Measurements from ENCODE around the gene MYBPHL.

The MYBPHL gene

DNA sequence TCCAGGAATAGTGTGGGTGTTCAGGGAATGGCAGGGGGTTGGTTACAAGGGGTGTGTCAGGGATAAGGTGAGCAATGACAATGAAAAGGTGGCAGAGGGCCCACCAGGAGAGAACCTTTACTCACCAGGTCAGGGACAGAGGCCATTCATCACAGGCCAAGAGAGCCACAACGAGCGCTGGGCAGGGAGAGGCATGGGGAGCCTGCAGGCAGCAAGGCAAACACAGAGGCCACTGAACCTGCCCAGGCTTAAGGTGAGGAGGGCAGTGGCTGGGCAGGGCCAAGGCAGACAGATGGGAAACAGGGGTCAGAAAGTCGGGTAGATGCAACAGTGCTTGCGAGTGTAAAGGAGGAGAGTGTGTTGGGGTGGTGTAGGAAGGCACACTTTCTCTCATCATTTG is 28.3 kb upstream of the MYBPHL start:
- H3K27me3 ChIP-seq (ENCODE audit: control insufficient read depth, insufficient read depth, low read length, poor library complexity, severe bottlenecking), result no peaks in the 10 kb centered on the region
- no peaks in the 10 kb centered on the region for H3K9me3 ChIP-seq (ENCODE audit: control insufficient read depth, low read length)
- peaks cover 30% of the 10 kb centered on the region for H3K36me3 ChIP-seq (ENCODE audit: control insufficient read depth, insufficient read depth, low read length)
- no peaks in the 10 kb centered on the region for H3K4me1 ChIP-seq (ENCODE audit: control insufficient read depth, insufficient read depth, low read length)
- no peak overlapping the region for H3K27ac ChIP-seq (ENCODE audit: insufficient read depth, low read depth, low read length, poor library complexity, severe bottlenecking)
- 94 to 98% methylated on average over 3 to 4 of the region's 4 CpGs for WGBS, 2 experiments
- H3K4me3 ChIP-seq (ENCODE audit: insufficient read depth, low read depth, low read length), result no peak overlapping the region

DNA sequence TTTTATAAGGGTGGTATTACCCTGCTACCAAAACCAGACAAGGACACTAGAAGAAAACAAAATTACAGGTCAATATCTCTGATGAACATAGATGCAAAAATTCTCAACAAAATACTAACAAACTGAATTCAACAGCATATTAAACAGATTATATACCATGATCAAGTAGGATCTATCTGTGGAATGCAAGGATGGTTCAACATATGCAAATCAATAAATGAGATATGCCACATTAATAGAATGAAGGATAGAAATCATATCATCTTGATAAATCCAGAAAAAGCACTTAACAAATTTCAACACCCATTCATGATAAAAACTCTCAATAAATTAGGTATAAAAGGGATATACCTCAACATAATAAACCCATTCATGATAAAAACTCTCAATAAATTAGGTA is 24.3 kb upstream of the MYBPHL start:
- Histone ChIP-seq H3K36me3 (ENCODE audit: control insufficient read depth, insufficient read depth, low read length) (peaks cover 19% of the 10 kb centered on the region), H3K27me3 (ENCODE audit: control insufficient read depth, insufficient read depth, low read length, poor library complexity, severe bottlenecking) (no peaks in the 10 kb centered on the region), H3K4me3 (ENCODE audit: insufficient read depth, low read depth, low read length) (no peak overlapping the region), H3K9me3 (ENCODE audit: control insufficient read depth, low read length) (no peaks in the 10 kb centered on the region), H3K27ac (ENCODE audit: insufficient read depth, low read depth, low read length, poor library complexity, severe bottlenecking) (no peak overlapping the region), H3K4me1 (ENCODE audit: control insufficient read depth, insufficient read depth, low read length) (no peaks in the 10 kb centered on the region)

DNA sequence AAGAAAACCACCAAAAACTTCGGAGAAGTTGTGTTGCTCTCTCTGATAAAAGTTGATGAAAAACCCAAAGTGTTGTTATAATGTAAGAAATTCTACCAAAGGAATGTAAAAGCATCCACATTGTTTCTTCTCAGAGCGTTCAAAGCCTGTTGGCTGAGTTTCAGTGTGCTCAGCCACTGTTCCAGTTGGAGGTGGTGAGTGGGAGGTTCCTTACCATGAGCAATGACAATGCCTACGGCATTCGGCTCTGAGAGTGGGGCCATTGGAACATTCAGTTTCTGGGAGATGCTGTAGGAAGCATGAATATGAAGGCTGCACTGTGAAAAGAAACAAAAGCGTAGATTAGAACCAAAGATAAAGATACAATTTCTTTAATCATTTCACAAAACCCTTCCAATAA is 20.5 kb upstream of the MYBPHL start:
- Histone ChIP-seq H3K4me1 (ENCODE audit: control insufficient read depth, insufficient read depth, low read length) (no peaks in the 10 kb centered on the region), H3K27me3 (ENCODE audit: control insufficient read depth, insufficient read depth, low read length, poor library complexity, severe bottlenecking) (no peaks in the 10 kb centered on the region), H3K27ac (ENCODE audit: insufficient read depth, low read depth, low read length, poor library complexity, severe bottlenecking) (no peak overlapping the region), H3K9me3 (ENCODE audit: control insufficient read depth, low read length) (no peaks in the 10 kb centered on the region), H3K4me3 (ENCODE audit: insufficient read depth, low read depth, low read length) (no peak overlapping the region), H3K36me3 (ENCODE audit: control insufficient read depth, insufficient read depth, low read length) (peaks cover under 1% of the 10 kb centered on the region)
- WGBS, 2 experiments, result 85 to 96% methylated on average over 5 of the region's 5 CpGs

GRCh38 chr1:109322974-109323373 is 16.2 kb upstream of the MYBPHL start:
- Histone ChIP-seq H3K9me3 (ENCODE audit: control insufficient read depth, low read length) (no peaks in the 10 kb centered on the region), H3K27ac (ENCODE audit: insufficient read depth, low read depth, low read length, poor library complexity, severe bottlenecking) (no peak overlapping the region)
- WGBS, 2 experiments, result 92 to 96% methylated on average over 6 of the region's 6 CpGs

GRCh38 chr1:109319114-109319513 is 12.3 kb upstream of the MYBPHL start:
- 78 to 79% methylated on average over 3 of the region's 3 CpGs for WGBS, 2 experiments
- no peaks in the 10 kb centered on the region for H3K27me3 ChIP-seq (ENCODE audit: control insufficient read depth, insufficient read depth, low read length, poor library complexity, severe bottlenecking)

More at GRCh38 chr1:109322974-109323373, 16.2 kb upstream of the MYBPHL start:
- Histone ChIP-seq H3K36me3 (ENCODE audit: control insufficient read depth, insufficient read depth, low read length) (peaks cover 3% of the 10 kb centered on the region), H3K27me3 (ENCODE audit: control insufficient read depth, insufficient read depth, low read length, poor library complexity, severe bottlenecking) (no peaks in the 10 kb centered on the region), H3K4me1 (ENCODE audit: control insufficient read depth, insufficient read depth, low read length) (no peaks in the 10 kb centered on the region), H3K4me3 (ENCODE audit: insufficient read depth, low read depth, low read length) (no peak overlapping the region)

DNA sequence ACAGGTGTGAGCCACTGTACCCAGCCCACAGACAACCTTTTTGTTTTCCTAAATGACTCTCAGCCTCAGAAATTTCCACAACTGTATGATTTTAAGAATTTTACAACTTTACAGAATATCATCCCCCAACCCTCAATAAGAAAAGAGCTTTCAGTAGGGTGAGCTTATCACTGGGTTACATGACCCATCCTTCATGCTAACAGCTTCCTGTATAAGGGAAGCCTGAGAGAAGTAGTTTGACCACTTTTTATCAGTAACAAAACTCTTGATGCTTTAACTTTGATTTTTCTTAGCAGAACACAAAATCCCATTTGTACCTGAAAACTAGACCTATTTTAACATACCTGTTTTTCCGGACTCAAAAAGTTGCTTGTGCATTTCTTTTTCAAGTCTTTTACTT is 9.7 kb upstream of the MYBPHL start:
- Histone ChIP-seq H3K4me1 (ENCODE audit: control insufficient read depth, insufficient read depth, low read length) (no peaks in the 10 kb centered on the region), H3K9me3 (ENCODE audit: control insufficient read depth, low read length) (no peaks in the 10 kb centered on the region), H3K27me3 (ENCODE audit: control insufficient read depth, insufficient read depth, low read length, poor library complexity, severe bottlenecking) (no peaks in the 10 kb centered on the region), H3K36me3 (ENCODE audit: control insufficient read depth, insufficient read depth, low read length) (peaks cover 16% of the 10 kb centered on the region), H3K27ac (ENCODE audit: insufficient read depth, low read depth, low read length, poor library complexity, severe bottlenecking) (no peak overlapping the region), H3K4me3 (ENCODE audit: insufficient read depth, low read depth, low read length) (no peak overlapping the region)
- 88 to 98% methylated on average over 1 of the region's 1 CpG for WGBS, 2 experiments

More at GRCh38 chr1:109319114-109319513, 12.3 kb upstream of the MYBPHL start:
- Histone ChIP-seq H3K27ac (ENCODE audit: insufficient read depth, low read depth, low read length, poor library complexity, severe bottlenecking) (no peak overlapping the region), H3K4me3 (ENCODE audit: insufficient read depth, low read depth, low read length) (no peak overlapping the region), H3K9me3 (ENCODE audit: control insufficient read depth, low read length) (no peaks in the 10 kb centered on the region), H3K4me1 (ENCODE audit: control insufficient read depth, insufficient read depth, low read length) (no peaks in the 10 kb centered on the region), H3K36me3 (ENCODE audit: control insufficient read depth, insufficient read depth, low read length) (peaks cover 10% of the 10 kb centered on the region)

DNA sequence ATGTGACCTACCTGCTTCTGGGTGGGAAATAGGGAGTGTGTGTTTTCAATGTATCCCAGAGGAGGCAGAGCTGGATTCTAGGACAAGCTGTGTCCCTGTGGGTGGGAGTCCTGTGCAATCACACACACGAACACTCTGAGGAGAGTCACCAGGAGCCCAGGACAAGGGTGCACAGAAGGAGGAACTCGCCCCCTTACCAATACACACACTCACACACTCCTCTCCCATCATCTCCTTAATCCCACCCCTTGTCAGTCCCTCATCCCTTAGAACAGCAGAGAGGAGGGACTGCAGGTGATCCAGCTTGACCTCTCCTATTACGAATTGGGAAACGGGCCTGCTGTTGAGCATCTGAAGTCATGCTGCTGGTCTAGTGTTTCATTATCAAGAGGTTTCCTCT is 8.5 kb upstream of the MYBPHL start:
- Histone ChIP-seq H3K4me1 (ENCODE audit: control insufficient read depth, insufficient read depth, low read length) (no peaks in the 10 kb centered on the region), H3K27ac (ENCODE audit: insufficient read depth, low read depth, low read length, poor library complexity, severe bottlenecking) (no peak overlapping the region), H3K36me3 (ENCODE audit: control insufficient read depth, insufficient read depth, low read length) (peaks cover 13% of the 10 kb centered on the region), H3K4me3 (ENCODE audit: insufficient read depth, low read depth, low read length) (no peak overlapping the region), H3K9me3 (ENCODE audit: control insufficient read depth, low read length) (no peaks in the 10 kb centered on the region), H3K27me3 (ENCODE audit: control insufficient read depth, insufficient read depth, low read length, poor library complexity, severe bottlenecking) (no peaks in the 10 kb centered on the region)
- 92 to 99% methylated on average over 4 of the region's 4 CpGs for WGBS, 2 experiments

DNA sequence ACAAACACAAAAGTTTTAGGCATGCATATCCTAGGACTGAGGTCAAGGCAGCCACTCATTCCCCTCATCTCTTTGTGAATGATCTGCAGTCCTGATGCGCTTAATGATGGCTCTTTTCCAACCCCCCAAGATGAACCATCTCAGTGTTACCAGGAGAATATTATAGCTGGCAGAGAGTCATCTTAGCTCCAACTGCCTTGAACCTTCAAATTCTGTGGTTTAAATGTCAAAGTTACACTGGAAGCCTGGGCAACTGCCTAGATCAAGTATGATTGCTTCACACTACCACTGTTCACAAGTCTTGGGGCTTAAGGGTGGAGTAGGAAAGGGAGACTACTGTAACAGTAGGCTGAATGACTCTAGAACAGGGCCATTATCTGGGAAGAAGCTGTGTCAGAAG is 8.0 kb upstream of the MYBPHL start:
- WGBS, 2 experiments, result 98 to 100% methylated on average over 1 of the region's 1 CpG
- Histone ChIP-seq H3K27ac (ENCODE audit: insufficient read depth, low read depth, low read length, poor library complexity, severe bottlenecking) (no peak overlapping the region), H3K27me3 (ENCODE audit: control insufficient read depth, insufficient read depth, low read length, poor library complexity, severe bottlenecking) (no peaks in the 10 kb centered on the region), H3K9me3 (ENCODE audit: control insufficient read depth, low read length) (no peaks in the 10 kb centered on the region), H3K4me1 (ENCODE audit: control insufficient read depth, insufficient read depth, low read length) (no peaks in the 10 kb centered on the region), H3K36me3 (ENCODE audit: control insufficient read depth, insufficient read depth, low read length) (peaks cover 13% of the 10 kb centered on the region), H3K4me3 (ENCODE audit: insufficient read depth, low read depth, low read length) (no peak overlapping the region)

GRCh38 chr1:109312978-109313775 is 6.4 kb upstream of the MYBPHL start:
- 88 to 95% methylated on average over 12 of the region's 12 CpGs for WGBS, 2 experiments
- Histone ChIP-seq H3K27me3 (ENCODE audit: control insufficient read depth, insufficient read depth, low read length, poor library complexity, severe bottlenecking) (no peaks in the 10 kb centered on the region), H3K9me3 (ENCODE audit: control insufficient read depth, low read length) (no peaks in the 10 kb centered on the region), H3K27ac (ENCODE audit: insufficient read depth, low read depth, low read length, poor library complexity, severe bottlenecking) (no peak overlapping the region), H3K4me3 (ENCODE audit: insufficient read depth, low read depth, low read length) (no peak overlapping the region), H3K36me3 (ENCODE audit: control insufficient read depth, insufficient read depth, low read length) (peaks cover 13% of the 10 kb centered on the region), H3K4me1 (ENCODE audit: control insufficient read depth, insufficient read depth, low read length) (no peaks in the 10 kb centered on the region)

DNA sequence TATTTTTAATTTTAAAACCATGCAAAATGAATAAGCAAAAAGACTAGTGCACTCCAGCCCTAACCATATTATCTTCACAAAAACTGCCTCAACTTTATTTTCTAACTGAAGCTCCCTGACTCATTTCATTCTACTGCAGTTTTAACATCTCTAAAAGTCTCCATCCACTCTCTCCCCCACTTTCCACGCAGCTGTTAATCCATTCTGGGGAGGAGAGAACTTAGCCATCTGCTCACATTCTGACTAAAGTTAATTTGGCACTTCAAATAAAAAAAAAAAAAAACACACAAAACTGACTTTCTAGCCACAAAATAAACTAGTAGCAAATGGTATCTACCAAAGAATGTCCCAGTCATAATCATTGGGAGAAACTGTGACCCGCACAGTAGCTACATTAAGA is 5.4 kb upstream of the MYBPHL start:
- H3K27ac ChIP-seq (ENCODE audit: insufficient read depth, low read depth, low read length, poor library complexity, severe bottlenecking), result no peak overlapping the region
- H3K4me1 ChIP-seq (ENCODE audit: control insufficient read depth, insufficient read depth, low read length), result peaks cover 3% of the 10 kb centered on the region
- H3K36me3 ChIP-seq (ENCODE audit: control insufficient read depth, insufficient read depth, low read length), result peaks cover 10% of the 10 kb centered on the region
- WGBS, 2 experiments, result 96 to 100% methylated on average over 2 of the region's 2 CpGs
- H3K27me3 ChIP-seq (ENCODE audit: control insufficient read depth, insufficient read depth, low read length, poor library complexity, severe bottlenecking), result no peaks in the 10 kb centered on the region
- no peak overlapping the region for H3K4me3 ChIP-seq (ENCODE audit: insufficient read depth, low read depth, low read length)
- no peaks in the 10 kb centered on the region for H3K9me3 ChIP-seq (ENCODE audit: control insufficient read depth, low read length)

Measured in ectodermal cell (in vitro differentiated cells).